Activated naive CD8-positive, alpha-beta T cell treated with anti-CD3 and anti-CD28 coated beads, Interleukin-2, amount 50 U/mL, for 24 hours (primary cell): Measurements from ENCODE around the gene MYL6B.
A peak's percentile ranks its signal among the peaks of the same experiment; 100 is the strongest.
"Not testable (repeated sequence)": the region's sequence is repeated elsewhere in the genome, so short reads cannot be mapped to it uniquely, and the experiment has no call there.

ENCODE experiments used
- ATAC-seq: fragments of 150-1000 bp; cut with Tn5 transposase; one replicate; pipeline ENCODE4 v1.10.0; 2021
- DNase-seq: peaks from one replicate; pipeline ENCODE4 v3.0.0; 2021
- H3K27ac Mint-ChIP-seq: one replicate; pipeline ENCODE4 v1.8.0; 2021; ENCODE audit warnings: mild to moderate bottlenecking, mixed read lengths
- H3K27me3 Mint-ChIP-seq: one replicate; pipeline ENCODE4 v1.8.0; 2021; ENCODE audit warnings: mixed read lengths
- H3K36me3 Mint-ChIP-seq: one replicate; pipeline ENCODE4 v1.8.0; 2021; ENCODE audit warnings: low read depth, mixed read lengths
- H3K4me1 Mint-ChIP-seq: one replicate; pipeline ENCODE4 v1.8.0; 2021; ENCODE audit warnings: mixed read lengths
- H3K4me3 Mint-ChIP-seq: one replicate; pipeline ENCODE4 v1.8.0; 2021; ENCODE audit warnings: mild to moderate bottlenecking, moderate library complexity, mixed read lengths
- H3K9me3 Mint-ChIP-seq: one replicate; pipeline ENCODE4 v1.8.0; 2021; ENCODE audit warnings: mixed read lengths

Gene MYL6B

GRCh38 chr12:56192582-56192981 is 40.2 kb downstream of the MYL6B start:
- ATAC-seq (no peak), DNase-seq (no peak)
- Mint-ChIP-seq H3K36me3 (peaks cover 3% of the 10 kb centered on the region), H3K4me1 (peaks cover 32% of the 10 kb centered on the region), H3K9me3 (no peaks in the 10 kb centered on the region), H3K27ac (no peak overlapping the region), H3K27me3 (no peaks in the 10 kb centered on the region), H3K4me3 (no peak overlapping the region)

DNA sequence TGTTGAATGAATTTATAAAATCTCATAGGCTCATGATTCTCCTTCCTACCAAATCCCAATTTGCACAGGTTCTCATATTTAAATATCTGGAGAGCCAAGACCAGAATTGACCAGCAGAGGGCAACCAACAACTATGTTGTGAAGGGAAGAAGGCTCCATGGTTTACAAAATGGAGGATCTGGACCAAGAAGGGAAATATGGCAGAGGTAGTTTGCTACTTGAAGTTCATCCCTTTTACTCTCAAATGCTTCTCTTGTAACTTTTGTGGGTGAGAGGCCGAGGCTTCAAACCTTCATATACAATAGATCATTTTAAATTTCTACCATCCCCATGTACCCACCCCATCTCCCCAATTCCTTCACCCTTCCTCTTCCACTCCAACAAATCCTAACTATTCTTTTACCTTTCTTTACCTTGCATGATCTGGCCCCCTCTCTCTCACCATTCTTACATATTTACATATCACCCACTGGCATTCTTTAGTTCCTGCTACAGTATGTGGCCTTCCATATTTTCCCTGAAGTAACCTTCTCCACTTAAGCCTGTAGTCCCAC is 40.7 kb downstream of the MYL6B start:
- ATAC-seq = no peak
- Mint-ChIP-seq H3K4me1 (peaks cover 27% of the 10 kb centered on the region), H3K36me3 (peaks cover 3% of the 10 kb centered on the region), H3K27me3 (no peaks in the 10 kb centered on the region), H3K4me3 (no peak overlapping the region), H3K27ac (peak overlapping the region; percentile 70), H3K9me3 (no peaks in the 10 kb centered on the region)
- peak; percentile 78 for DNase-seq

GRCh38 chr12:56196818-56197550 is 44.6 kb downstream of the MYL6B start:
- not testable (repeated sequence) for ATAC-seq, H3K27ac Mint-ChIP-seq, H3K36me3 Mint-ChIP-seq, H3K9me3 Mint-ChIP-seq, DNase-seq, H3K27me3 Mint-ChIP-seq, H3K4me1 Mint-ChIP-seq, H3K4me3 Mint-ChIP-seq

- Mint-ChIP-seq H3K27me3 (no peaks in the 10 kb centered on the region), H3K27ac (no peak overlapping the region), H3K4me1 (peaks cover 5% of the 10 kb centered on the region), H3K4me3 (no peak overlapping the region), H3K9me3 (no peaks in the 10 kb centered on the region), H3K36me3 (no peaks in the 10 kb centered on the region)
- DNase-seq (no peak), ATAC-seq (no peak)
Measured at GRCh38 chr12:56197921-56198635, 45.7 kb downstream of the MYL6B start.

DNA sequence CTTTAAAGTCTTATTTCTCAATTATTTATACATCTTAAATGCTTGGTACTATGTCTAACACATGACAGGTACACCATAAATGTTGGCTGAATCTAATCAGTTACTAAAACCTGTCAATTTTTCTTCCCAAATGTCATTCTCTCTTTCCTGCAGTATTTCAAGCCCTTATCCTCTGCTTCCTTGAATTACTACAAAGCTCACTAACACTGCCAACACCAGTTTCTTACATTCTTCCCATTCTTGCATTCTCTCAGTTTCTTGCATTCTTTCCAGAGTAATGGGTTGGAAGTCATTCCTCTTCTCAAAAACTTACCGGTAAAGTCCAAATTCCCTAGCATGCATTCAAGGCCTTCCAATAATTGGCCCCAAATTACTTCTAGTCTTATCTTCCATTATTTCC is 46.4 kb downstream of the MYL6B start:
- H3K27ac Mint-ChIP-seq = no peak overlapping the region
- no peaks in the 10 kb centered on the region for H3K4me1 Mint-ChIP-seq
- H3K27me3 Mint-ChIP-seq = no peaks in the 10 kb centered on the region
- no peak overlapping the region for H3K4me3 Mint-ChIP-seq
- DNase-seq = no peak
- no peaks in the 10 kb centered on the region for H3K9me3 Mint-ChIP-seq
- ATAC-seq = no peak
- H3K36me3 Mint-ChIP-seq = no peaks in the 10 kb centered on the region

DNA sequence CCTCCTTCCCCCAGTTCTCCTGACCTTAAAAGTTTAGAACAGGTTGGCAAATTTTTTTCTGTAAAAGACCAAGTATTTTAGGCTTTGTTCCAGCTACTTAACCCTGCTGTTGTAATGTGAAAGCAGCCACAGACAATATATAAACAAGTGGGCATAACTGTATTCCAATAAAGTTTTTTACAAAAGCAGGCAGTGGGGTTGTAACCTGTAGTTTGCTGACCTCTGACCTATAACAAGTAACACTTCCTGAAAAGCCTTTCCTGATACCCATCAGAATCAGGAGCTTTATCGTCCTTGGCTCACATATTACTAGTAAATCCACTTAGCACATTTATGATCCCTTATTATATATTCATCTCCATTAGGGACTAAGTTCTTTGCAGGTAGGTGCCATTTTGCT is 50.0 kb downstream of the MYL6B start:
- H3K4me3 Mint-ChIP-seq = no peak overlapping the region
- ATAC-seq = no peak
- no peaks in the 10 kb centered on the region for H3K27me3 Mint-ChIP-seq
- H3K4me1 Mint-ChIP-seq = peaks cover 2% of the 10 kb centered on the region
- no peaks in the 10 kb centered on the region for H3K9me3 Mint-ChIP-seq
- DNase-seq = no peak
- H3K27ac Mint-ChIP-seq = no peak overlapping the region
- H3K36me3 Mint-ChIP-seq = peaks cover 17% of the 10 kb centered on the region

GRCh38 chr12:56202838-56203237 is 50.5 kb downstream of the MYL6B start:
- no peak overlapping the region for H3K4me3 Mint-ChIP-seq

DNA sequence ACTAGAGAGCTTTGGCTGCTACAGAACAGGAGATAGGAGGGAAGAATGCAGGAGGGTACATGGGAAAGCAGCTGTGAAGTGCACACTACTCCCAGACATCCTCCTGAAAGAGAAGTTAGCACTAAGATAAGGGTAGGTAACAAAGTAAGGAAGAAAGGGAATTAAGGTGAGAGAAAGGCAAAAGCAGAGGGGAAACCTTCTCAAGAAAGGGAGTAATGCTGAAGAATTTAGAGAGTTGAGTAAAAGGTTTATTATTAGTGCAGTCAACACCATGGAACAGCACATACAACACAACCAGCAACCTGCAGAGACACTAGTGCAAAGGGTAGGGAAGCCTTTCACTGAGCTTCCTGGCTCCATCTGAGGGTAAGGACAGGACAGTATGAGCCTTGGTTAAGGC is 51.9 kb downstream of the MYL6B start:
- peak overlapping the region; percentile 50 for H3K27ac Mint-ChIP-seq
- DNase-seq (no peak), ATAC-seq (no peak)
- no peak overlapping the region for H3K4me3 Mint-ChIP-seq
- H3K27me3 Mint-ChIP-seq = no peaks in the 10 kb centered on the region
- H3K9me3 Mint-ChIP-seq = no peaks in the 10 kb centered on the region
- H3K4me1 Mint-ChIP-seq = peaks cover 2% of the 10 kb centered on the region
- peaks cover 20% of the 10 kb centered on the region for H3K36me3 Mint-ChIP-seq

More at GRCh38 chr12:56202838-56203237, 50.5 kb downstream of the MYL6B start:
- DNase-seq (no peak), ATAC-seq (no peak)
- H3K4me1 Mint-ChIP-seq = peaks cover 2% of the 10 kb centered on the region
- H3K9me3 Mint-ChIP-seq = no peaks in the 10 kb centered on the region
- H3K36me3 Mint-ChIP-seq = peaks cover 19% of the 10 kb centered on the region
- no peaks in the 10 kb centered on the region for H3K27me3 Mint-ChIP-seq
- H3K27ac Mint-ChIP-seq = no peak overlapping the region

GRCh38 chr12:56205445-56205844 is 53.1 kb downstream of the MYL6B start:
- H3K4me3 Mint-ChIP-seq = no peak overlapping the region
- H3K27me3 Mint-ChIP-seq = no peaks in the 10 kb centered on the region
- peaks cover 2% of the 10 kb centered on the region for H3K4me1 Mint-ChIP-seq
- H3K27ac Mint-ChIP-seq = no peak overlapping the region
- DNase-seq (no peak), ATAC-seq (no peak)
- no peaks in the 10 kb centered on the region for H3K9me3 Mint-ChIP-seq
- H3K36me3 Mint-ChIP-seq = peaks cover 24% of the 10 kb centered on the region

DNA sequence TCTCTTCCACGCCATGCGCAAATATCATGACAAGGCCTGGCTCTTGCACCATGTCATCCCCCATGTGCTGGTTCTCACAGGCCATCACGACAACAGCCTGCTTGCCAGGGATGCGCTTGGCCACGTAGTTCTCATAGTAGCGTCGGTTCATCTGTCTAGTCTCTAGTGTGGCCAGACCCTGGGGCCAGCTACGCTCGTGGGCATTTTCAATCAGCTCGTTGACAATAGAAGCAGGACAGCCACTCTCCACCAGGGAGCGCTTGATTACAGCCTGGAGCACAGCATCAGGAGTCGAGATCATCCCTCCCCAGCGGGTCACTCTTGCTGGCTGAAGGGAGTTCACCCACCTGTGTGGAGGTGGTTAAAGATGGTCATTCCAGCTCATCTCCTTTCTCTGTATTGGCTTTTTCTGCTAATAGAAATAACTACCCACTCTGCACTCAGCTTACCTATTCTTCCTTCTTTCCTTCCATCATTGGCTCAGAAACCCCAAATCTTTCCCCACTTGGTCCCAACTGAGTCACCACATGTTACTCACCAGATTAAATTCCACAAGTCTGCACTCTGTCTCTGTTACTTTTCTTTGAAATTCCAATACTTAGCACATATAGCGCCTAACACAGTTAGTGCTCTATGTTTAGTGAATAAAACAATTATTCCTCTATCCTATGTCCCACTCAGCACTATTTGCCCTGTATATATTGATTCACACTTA is 54.2 kb downstream of the MYL6B start:
- no peak overlapping the region for H3K4me3 Mint-ChIP-seq
- H3K4me1 Mint-ChIP-seq = peaks cover 2% of the 10 kb centered on the region
- DNase-seq = peak; percentile 46
- H3K36me3 Mint-ChIP-seq = peaks cover 27% of the 10 kb centered on the region
- ATAC-seq = peak; percentile 64
- no peaks in the 10 kb centered on the region for H3K27me3 Mint-ChIP-seq
- peak overlapping the region; percentile 12 for H3K27ac Mint-ChIP-seq
- H3K9me3 Mint-ChIP-seq = no peaks in the 10 kb centered on the region
